HEK293 (cell line): ENCODE data around the gene RB1.

Experiments
- MZF1 ChIP-seq: fragments of 450-650 bp; formaldehyde crosslinking; IDR thresholded peaks from 2 replicates; pipeline ENCODE4 v1.5.1; 2017; ENCODE audit warnings: missing biosample characterization, missing genetic modification characterization, borderline replicate concordance
- TCF7L2 ChIP-seq: IDR thresholded peaks from 2 replicates; pipeline ENCODE4 v1.6.1; 2011; ENCODE audit warnings: low read depth, mild to moderate bottlenecking, inconsistent platforms, low read length, moderate library complexity, borderline replicate concordance
- ZBTB7A ChIP-seq: fragments of 450-650 bp; formaldehyde crosslinking; IDR thresholded peaks from 2 replicates; pipeline ENCODE4 v1.5.1; 2016; ENCODE audit warnings: low read depth, missing biosample characterization, missing genetic modification characterization
- ZNF138 ChIP-seq: fragments of 450-650 bp; formaldehyde crosslinking; IDR thresholded peaks from 2 replicates; pipeline ENCODE4 v1.5.1; 2016; ENCODE audit warnings: missing biosample characterization, missing genetic modification characterization, borderline replicate concordance
- ZNF292 ChIP-seq: fragments of 450-650 bp; formaldehyde crosslinking; IDR thresholded peaks from 2 replicates; pipeline ENCODE4 v1.5.1; 2016; ENCODE audit warnings: low read depth, missing biosample characterization, missing genetic modification characterization, borderline replicate concordance
- ZNF335 ChIP-seq: fragments of 450-650 bp; formaldehyde crosslinking; conservative IDR thresholded peaks from 2 replicates; pipeline ENCODE4 v1.5.1; 2016; ENCODE audit warnings: missing biosample characterization, missing genetic modification characterization
- ZNF660 ChIP-seq: fragments of 450-650 bp; IDR thresholded peaks from 2 replicates; pipeline ENCODE4 v1.5.1; 2018; ENCODE audit warnings: missing biosample characterization, mild to moderate bottlenecking, missing genetic modification characterization
- ZNF777 ChIP-seq: fragments of 450-650 bp; formaldehyde crosslinking; IDR thresholded peaks from 2 replicates; pipeline ENCODE4 v1.5.1; 2017; ENCODE audit warnings: missing biosample characterization, missing genetic modification characterization, borderline replicate concordance
- TF ChIP-seq, protein P1 (sequence below): fragments of 450-650 bp; formaldehyde crosslinking; IDR thresholded peaks from 2 replicates; pipeline ENCODE4 v1.5.1; 2016; ENCODE audit warnings: missing biosample characterization, missing genetic modification characterization
- TF ChIP-seq, protein P2 (sequence below): fragments of 450-650 bp; formaldehyde crosslinking; IDR thresholded peaks from 2 replicates; pipeline ENCODE4 v1.5.1; 2017; ENCODE audit warnings: missing biosample characterization, mild to moderate bottlenecking, missing genetic modification characterization, moderate library complexity

DNA sequence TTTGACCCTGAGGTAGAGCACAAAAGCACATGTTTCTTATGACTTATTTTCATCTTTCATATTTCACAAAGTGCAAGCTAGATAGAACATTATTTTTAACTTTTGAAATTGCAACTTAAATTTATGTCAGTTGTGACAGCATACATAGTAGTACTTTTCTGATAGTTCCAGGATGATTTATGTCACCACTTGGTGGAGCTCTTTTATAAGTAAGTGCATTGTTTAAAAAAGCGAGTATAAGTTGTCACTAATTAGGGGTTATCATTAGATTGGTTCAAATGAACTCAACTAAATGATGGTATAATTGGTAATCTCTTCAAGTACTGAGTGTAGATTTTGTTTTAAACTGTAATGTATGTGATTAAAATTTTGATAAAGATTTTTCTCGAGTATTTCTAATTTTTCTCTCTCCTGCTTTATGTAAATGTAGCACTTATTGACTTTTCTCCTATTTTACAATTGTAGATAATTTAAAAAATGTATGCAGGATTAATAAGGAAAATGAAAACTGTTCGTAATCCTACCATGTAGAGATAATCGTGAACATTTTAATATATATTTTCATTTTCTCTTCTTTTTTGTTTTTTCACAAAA lies 31.1 kb downstream of the RB1 start:
- TF ChIP-seq ZNF292 (tag by site-specific recombination) = no peak
- no peak for TF ChIP-seq ZNF138 (tag by site-specific recombination)
- TF ChIP-seq, protein P1, sequence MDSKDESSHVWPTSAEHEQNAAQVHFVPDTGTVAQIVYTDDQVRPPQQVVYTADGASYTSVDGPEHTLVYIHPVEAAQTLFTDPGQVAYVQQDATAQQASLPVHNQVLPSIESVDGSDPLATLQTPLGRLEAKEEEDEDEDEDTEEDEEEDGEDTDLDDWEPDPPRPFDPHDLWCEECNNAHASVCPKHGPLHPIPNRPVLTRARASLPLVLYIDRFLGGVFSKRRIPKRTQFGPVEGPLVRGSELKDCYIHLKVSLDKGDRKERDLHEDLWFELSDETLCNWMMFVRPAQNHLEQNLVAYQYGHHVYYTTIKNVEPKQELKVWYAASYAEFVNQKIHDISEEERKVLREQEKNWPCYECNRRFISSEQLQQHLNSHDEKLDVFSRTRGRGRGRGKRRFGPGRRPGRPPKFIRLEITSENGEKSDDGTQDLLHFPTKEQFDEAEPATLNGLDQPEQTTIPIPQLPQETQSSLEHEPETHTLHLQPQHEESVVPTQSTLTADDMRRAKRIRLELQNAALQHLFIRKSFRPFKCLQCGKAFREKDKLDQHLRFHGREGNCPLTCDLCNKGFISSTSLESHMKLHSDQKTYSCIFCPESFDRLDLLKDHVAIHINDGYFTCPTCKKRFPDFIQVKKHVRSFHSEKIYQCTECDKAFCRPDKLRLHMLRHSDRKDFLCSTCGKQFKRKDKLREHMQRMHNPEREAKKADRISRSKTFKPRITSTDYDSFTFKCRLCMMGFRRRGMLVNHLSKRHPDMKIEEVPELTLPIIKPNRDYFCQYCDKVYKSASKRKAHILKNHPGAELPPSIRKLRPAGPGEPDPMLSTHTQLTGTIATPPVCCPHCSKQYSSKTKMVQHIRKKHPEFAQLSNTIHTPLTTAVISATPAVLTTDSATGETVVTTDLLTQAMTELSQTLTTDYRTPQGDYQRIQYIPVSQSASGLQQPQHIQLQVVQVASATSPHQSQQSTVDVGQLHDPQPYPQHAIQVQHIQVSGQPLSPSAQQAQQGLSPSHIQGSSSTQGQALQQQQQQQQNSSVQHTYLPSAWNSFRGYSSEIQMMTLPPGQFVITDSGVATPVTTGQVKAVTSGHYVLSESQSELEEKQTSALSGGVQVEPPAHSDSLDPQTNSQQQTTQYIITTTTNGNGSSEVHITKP (tag by site-specific recombination) = no peak
- TF ChIP-seq ZNF777 (tag by site-specific recombination) = no peak
- TF ChIP-seq ZBTB7A = no peak
- no peak for TF ChIP-seq MZF1
- TF ChIP-seq ZNF660 = no peak
- TF ChIP-seq TCF7L2 = no peak
- TF ChIP-seq ZNF335 (tag by site-specific recombination) = no peak
- TF ChIP-seq, protein P2, sequence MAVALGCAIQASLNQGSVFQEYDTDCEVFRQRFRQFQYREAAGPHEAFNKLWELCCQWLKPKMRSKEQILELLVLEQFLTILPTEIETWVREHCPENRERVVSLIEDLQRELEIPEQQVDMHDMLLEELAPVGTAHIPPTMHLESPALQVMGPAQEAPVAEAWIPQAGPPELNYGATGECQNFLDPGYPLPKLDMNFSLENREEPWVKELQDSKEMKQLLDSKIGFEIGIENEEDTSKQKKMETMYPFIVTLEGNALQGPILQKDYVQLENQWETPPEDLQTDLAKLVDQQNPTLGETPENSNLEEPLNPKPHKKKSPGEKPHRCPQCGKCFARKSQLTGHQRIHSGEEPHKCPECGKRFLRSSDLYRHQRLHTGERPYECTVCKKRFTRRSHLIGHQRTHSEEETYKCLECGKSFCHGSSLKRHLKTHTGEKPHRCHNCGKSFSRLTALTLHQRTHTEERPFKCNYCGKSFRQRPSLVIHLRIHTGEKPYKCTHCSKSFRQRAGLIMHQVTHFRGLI (tag by site-specific recombination) = no peak
